Left ventricle myocardium inferior (tissue), 1 donor: Measurements from ENCODE around the gene IFI35. TPM values are rescaled to one million over a fixed set of nuclear protein-coding genes. Genes with fewer than 3 reads are reported as not detected.

Source experiments
- DNase-seq: peaks from one replicate; pipeline ENCODE4 v3.0.0-alpha.2; 2020
- H3K27ac ChIP-seq: fragments of 200-600 bp; replicated peaks from 2 replicates; pipeline ENCODE4 v1.8.0; 2021
- H3K27me3 ChIP-seq: fragments of 200-600 bp; 2 replicates; pipeline ENCODE4 v1.8.0; 2021; ENCODE audit warnings: low read depth
- H3K36me3 ChIP-seq: fragments of 200-600 bp; 2 replicates; pipeline ENCODE4 v1.8.0; 2021
- H3K4me1 ChIP-seq: fragments of 200-600 bp; 2 replicates; pipeline ENCODE4 v1.8.0; 2021
- H3K4me3 ChIP-seq: fragments of 200-600 bp; 2 replicates; pipeline ENCODE4 v1.8.0; 2021; ENCODE audit warnings: mild to moderate bottlenecking, moderate library complexity
- H3K9me3 ChIP-seq: fragments of 200-600 bp; replicated peaks from 2 replicates; pipeline ENCODE4 v1.8.0; 2021
- CTCF ChIP-seq: fragments of 200-600 bp; IDR thresholded peaks from 2 replicates; pipeline ENCODE4 v1.8.0; 2021; ENCODE audit warnings: antibody characterized with exemption, mild to moderate bottlenecking, borderline replicate concordance
- intact Hi-C: fragments of 100-400 bp; cut with micrococcal nuclease; formaldehyde crosslinking; loops from one replicate; pipeline ENCODE4 v1.11.0; 2022
- total RNA-seq: library from RNA; stranded (reverse); fragmentation: NEBNext Ultra II Directional; extraction: Animal tissue kit (Norgen Biotek cat#: 25700); gene quantifications from one replicate; pipeline ENCODE4 v1.2.1, GENCODE V29; 2021
- donor health status: DM: no; HTN: yes; CAD: no; lungs with severe emphysema.

The IFI35 gene
- total RNA-seq, 1 donor from 2014 or later: 11.5 TPM

DNA sequence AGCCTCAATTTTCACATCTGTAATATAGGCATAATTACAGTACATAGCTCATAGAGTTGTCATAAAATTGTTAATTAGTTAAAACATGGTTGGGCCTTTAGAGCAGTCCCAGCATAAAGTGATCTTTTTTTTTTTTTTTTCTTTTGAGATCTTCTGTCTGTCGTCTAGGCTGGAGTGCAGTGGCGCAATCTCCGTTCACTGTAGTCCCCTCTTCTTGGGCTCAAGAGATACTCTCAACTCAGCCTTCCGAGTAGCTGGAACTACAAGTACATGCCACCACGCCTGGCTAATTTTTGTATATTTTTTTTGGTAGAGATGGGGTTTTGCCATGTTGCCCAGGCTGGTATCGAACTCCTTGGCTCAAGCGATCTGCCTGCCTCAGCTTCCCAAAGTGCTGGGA, 49.5 kb downstream of the IFI35 start:
- H3K4me1 ChIP-seq: no peaks in the 10 kb centered on the region
- DNase-seq: no peak
- intact Hi-C loops: no loop called here
- H3K27me3 ChIP-seq: no peaks in the 10 kb centered on the region
- no peak overlapping the region for H3K4me3 ChIP-seq
- TF ChIP-seq CTCF: no peak
- no peak overlapping the region for H3K27ac ChIP-seq
- H3K9me3 ChIP-seq: no peaks in the 10 kb centered on the region
- H3K36me3 ChIP-seq: peaks cover 31% of the 10 kb centered on the region

- Histone ChIP-seq H3K27ac (no peak overlapping the region), H3K4me3 (no peak overlapping the region), H3K9me3 (no peaks in the 10 kb centered on the region), H3K27me3 (no peaks in the 10 kb centered on the region), H3K4me1 (peaks cover 1% of the 10 kb centered on the region), H3K36me3 (no peaks in the 10 kb centered on the region)
- no peak for TF ChIP-seq CTCF
- intact Hi-C loops: no loop called here
- no peak for DNase-seq
Observed at GRCh38 chr17:43062984-43063638, 56.5 kb downstream of the IFI35 start.

Other genes starting within 250 kb of the IFI35 start
- gene RAMP2, start 245.6 kb upstream of the IFI35 start, total RNA-seq: 37.7 TPM
- gene VPS25, start 233.3 kb upstream of the IFI35 start, total RNA-seq: 37.5 TPM
- not detected for gene WNK4, start 226.2 kb upstream of the IFI35 start, total RNA-seq
- 71.0 TPM for gene COA3, start 208.1 kb upstream of the IFI35 start, total RNA-seq
- not detected for gene CNTD1, start 207.9 kb upstream of the IFI35 start, total RNA-seq
- 80.8 TPM for gene BECN1, start 182.5 kb upstream of the IFI35 start, total RNA-seq
- gene PSME3, start 173.4 kb upstream of the IFI35 start, total RNA-seq: 62.6 TPM
- gene AOC2, start 162.2 kb upstream of the IFI35 start, total RNA-seq: 0.44 TPM
- 7.6 TPM for gene AOC3, start 155.6 kb upstream of the IFI35 start, total RNA-seq
- not detected for gene G6PC1, start 106.0 kb upstream of the IFI35 start, total RNA-seq
- gene AARSD1, start 42.3 kb upstream of the IFI35 start, total RNA-seq: 26.0 TPM
- 37.9 TPM for gene PTGES3L, start 26.7 kb upstream of the IFI35 start, total RNA-seq
- gene RUNDC1, start 26.2 kb upstream of the IFI35 start, total RNA-seq: 12.1 TPM
- gene RPL27, start 8.4 kb upstream of the IFI35 start, total RNA-seq: 759 TPM
- gene VAT1, start 15.6 kb downstream of the IFI35 start, total RNA-seq: 68.2 TPM
- 0.85 TPM for gene RND2, start 18.4 kb downstream of the IFI35 start, total RNA-seq
- gene BRCA1, start 118.6 kb downstream of the IFI35 start, total RNA-seq: 8.1 TPM
- gene NBR1, start 164.4 kb downstream of the IFI35 start, total RNA-seq: 103 TPM
- 3.2 TPM for gene TMEM106A, start 205.1 kb downstream of the IFI35 start, total RNA-seq
- gene CCDC200, start 221.8 kb downstream of the IFI35 start, total RNA-seq: not detected
- gene RNU2-1, start 227.2 kb downstream of the IFI35 start, total RNA-seq: 5,474 TPM